ENCODE data around the gene UMODL1.

Gene UMODL1

GRCh38 chr21:42146821-42147220 lies 75.7 kb downstream of the UMODL1 start:
- TF ChIP-seq CTCF (IDR thresholded peaks at IDR 0.05), result no peak

DNA sequence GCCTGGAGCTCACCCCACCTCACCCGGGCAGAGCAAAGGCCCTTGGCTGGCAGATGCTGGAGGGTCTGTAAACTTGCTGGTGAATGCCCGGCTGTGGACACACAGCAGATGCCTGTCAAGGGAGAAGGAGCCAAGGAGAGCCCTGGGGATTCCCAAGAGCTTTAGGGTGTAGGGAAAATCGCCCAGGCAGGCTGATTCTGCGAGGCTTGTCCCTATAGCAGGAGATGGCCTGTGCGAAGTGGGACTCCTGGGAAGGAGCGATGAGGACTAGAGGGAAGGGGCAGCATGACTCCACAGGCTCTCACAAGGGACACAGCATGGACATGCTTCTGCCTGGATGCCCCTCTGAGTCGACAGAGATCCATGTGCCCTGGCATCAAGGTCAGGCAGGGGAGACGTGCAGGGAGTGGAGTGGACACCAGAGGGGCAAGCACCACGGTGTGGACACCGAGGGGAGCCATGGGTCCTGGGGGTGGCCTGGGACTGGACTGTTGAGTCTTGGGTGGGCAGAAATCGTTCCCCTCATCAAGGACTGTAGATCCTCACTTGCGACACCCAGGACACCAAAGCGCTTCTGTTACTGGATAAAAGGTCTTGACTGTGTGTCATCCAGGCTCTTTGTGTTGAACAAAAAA lies 76.4 kb downstream of the UMODL1 start:
- no peak for TF ChIP-seq CTCF (IDR thresholded peaks at IDR 0.05)

GRCh38 chr21:42148097-42148496 lies 77.0 kb downstream of the UMODL1 start:
- no peak for TF ChIP-seq CTCF (IDR thresholded peaks at IDR 0.05)

DNA sequence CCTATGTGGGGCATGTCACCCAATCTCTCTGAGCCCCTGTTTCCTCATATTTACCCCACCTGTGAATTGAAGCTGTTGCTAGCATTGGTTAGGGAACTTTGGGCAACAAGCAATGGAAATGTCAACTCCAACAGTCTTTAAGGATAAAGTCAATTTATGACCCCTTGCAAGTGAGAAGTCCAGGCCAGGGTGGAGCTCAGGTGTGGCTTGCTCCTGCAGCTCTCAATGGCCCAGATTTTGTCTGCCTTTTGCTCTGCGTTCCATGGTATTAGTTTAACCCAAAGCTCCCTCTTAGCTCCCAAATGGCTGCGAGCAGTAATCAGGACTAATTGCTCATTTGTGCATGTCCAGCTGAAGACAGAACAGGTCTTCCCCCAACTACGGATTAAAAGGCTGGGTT lies 77.5 kb downstream of the UMODL1 start:
- no peak for TF ChIP-seq CTCF (IDR thresholded peaks at IDR 0.05)

- TF ChIP-seq CTCF (IDR thresholded peaks at IDR 0.05), result no peak
Measured at GRCh38 chr21:42149656-42150473, 78.7 kb downstream of the UMODL1 start.

DNA sequence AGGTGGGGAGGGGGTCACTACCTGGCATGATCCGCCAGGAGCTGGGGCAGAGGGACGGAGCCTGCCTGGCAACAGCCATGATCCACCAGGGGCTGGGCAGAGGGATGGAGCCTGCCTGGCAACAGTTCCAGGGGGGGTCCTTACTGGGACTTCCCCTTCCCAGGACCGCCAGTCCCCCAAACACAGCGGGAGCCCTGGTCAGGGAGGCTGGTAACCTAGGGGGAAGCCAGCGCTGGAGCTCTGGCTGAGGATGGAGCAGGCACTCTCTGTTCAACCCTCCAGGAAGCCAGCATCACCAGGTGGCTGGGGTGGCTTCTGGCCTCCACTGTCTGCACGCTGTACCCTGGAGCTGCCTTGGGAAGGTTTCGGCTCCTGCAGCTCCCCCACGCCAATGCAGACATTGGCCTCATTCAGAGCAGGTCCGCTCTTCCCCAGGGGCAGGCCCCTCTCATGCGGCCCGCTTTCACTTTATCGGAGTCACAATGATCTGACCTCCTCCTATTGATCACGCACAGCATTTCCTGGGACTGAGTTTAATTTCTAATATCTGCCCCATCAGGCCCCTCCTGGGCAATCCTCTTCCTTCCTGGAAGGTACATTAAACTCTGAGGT lies 79.5 kb downstream of the UMODL1 start:
- no peak for TF ChIP-seq CTCF (IDR thresholded peaks at IDR 0.05)

GRCh38 chr21:42151148-42151947 lies 80.2 kb downstream of the UMODL1 start:
- no peak for TF ChIP-seq CTCF (IDR thresholded peaks at IDR 0.05)

Data from LNCAP (cell line).